ENCODE results near the gene GOLGA6A.

GOLGA6A gene

DNA sequence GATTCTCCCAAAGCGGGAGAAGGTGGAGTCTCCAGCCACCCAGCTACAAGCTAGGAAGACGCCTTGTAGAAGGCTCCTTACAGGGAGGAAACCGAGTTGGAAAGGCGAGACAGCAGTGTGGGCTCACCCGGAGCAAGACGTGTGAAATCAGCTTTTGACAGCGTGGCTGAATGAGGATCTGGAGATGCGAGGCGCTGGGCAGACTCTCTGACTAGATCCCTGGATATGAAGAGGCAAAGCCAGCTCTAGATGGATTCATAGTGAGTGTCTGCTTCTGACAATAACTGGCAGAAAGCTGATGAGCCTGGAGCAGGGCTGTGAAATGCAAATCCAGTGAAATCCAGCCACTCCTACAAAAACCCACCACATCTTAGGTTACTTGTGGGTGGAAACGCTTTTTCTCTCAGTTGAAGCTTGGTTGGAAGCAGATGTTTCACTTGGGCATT is 41.0 kb downstream of the GOLGA6A start:
- ChIA-PET POLR2A (no interaction called here), CTCF (interaction anchor here (1.2 to 12.3 kb wide), 4 partner anchors 11 to 281 kb away, joined by 3 to 123 read pairs (median 4); no protein-coding TSS in a partner anchor)
- TF ChIP-seq, protein P1, sequence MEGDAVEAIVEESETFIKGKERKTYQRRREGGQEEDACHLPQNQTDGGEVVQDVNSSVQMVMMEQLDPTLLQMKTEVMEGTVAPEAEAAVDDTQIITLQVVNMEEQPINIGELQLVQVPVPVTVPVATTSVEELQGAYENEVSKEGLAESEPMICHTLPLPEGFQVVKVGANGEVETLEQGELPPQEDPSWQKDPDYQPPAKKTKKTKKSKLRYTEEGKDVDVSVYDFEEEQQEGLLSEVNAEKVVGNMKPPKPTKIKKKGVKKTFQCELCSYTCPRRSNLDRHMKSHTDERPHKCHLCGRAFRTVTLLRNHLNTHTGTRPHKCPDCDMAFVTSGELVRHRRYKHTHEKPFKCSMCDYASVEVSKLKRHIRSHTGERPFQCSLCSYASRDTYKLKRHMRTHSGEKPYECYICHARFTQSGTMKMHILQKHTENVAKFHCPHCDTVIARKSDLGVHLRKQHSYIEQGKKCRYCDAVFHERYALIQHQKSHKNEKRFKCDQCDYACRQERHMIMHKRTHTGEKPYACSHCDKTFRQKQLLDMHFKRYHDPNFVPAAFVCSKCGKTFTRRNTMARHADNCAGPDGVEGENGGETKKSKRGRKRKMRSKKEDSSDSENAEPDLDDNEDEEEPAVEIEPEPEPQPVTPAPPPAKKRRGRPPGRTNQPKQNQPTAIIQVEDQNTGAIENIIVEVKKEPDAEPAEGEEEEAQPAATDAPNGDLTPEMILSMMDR (IDR thresholded peaks at IDR 0.05; ENCODE audit: control extremely low read depth, extremely low read depth, low read depth, missing control alignments) = no peak
- DNase-seq (ENCODE audit: extremely low spot score) = no peak

DNA sequence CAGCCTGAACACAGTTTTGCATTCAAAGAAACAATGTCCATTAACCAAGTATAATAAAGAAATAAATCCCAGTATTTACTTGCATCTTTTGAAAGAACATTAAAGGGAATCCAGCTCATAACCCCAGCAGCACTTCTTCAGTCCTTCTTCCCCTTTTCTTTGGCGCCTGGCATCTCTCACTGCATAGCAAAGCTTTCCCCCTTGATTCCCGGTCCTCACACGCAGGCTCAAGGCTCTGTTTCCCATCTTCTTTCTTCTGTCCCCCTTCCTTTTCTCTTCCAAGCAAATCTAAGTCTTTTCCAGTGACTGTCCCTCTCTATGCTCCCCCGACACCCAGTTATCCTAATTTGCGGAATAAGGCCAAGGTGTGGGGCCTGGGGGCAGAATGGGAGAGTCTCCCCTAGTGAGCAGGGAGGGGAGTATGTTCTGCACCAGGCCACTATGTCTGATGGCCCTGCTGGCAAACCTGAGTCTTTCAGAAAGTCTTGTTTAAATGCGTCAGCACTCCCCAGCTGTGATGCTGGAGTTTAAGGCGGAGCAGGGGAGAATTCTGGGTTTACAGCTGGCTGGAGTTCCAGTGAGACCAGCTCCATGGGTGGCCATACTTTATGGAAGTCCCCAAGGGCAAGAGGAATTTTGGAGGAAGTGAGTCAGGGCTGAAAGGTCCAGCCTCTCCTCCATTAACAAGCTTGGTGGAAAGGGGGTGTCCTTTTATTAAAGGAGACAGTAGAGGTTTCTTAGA is 42.1 kb downstream of the GOLGA6A start:
- CTCF ChIA-PET = interaction anchor here (1.4 to 12.3 kb wide), 3 partner anchors 12 to 91 kb away, joined by 3 to 123 read pairs (median 6); no protein-coding TSS in a partner anchor
- no peak for DNase-seq (ENCODE audit: extremely low spot score)
- POLR2A ChIA-PET = interaction anchor here (0.6 kb wide), 1 partner anchor 249 kb away, joined by 3 read pairs; no protein-coding TSS in a partner anchor
- TF ChIP-seq, protein P1 (IDR thresholded peaks at IDR 0.05; ENCODE audit: control extremely low read depth, extremely low read depth, low read depth, missing control alignments) = no peak

DNA sequence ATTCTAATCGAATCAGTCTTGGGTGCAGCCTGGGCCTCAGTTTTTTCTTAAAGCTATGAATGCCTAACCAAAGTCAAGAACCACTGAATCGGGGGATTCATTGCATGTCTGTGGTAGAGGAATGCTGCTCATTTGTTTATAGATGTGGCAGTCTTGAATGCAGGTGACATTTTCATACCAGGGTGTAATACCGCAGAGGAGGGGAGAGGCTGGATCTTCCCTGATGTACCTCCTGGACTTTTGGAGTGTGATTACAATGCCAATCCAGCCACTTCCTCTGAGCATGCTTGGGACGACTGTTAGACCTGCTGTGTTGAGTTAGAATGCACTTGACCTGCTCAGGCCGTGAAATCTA is 42.7 kb downstream of the GOLGA6A start:
- ChIA-PET CTCF (interaction anchor here (1.8 to 12.3 kb wide), 2 partner anchors 12 to 67 kb away, joined by 6 to 123 read pairs; no protein-coding TSS in a partner anchor), POLR2A (no interaction called here)
- TF ChIP-seq, protein P1 (IDR thresholded peaks at IDR 0.05; ENCODE audit: control extremely low read depth, extremely low read depth, low read depth, missing control alignments) = no peak
- no peak for DNase-seq (ENCODE audit: extremely low spot score)

DNA sequence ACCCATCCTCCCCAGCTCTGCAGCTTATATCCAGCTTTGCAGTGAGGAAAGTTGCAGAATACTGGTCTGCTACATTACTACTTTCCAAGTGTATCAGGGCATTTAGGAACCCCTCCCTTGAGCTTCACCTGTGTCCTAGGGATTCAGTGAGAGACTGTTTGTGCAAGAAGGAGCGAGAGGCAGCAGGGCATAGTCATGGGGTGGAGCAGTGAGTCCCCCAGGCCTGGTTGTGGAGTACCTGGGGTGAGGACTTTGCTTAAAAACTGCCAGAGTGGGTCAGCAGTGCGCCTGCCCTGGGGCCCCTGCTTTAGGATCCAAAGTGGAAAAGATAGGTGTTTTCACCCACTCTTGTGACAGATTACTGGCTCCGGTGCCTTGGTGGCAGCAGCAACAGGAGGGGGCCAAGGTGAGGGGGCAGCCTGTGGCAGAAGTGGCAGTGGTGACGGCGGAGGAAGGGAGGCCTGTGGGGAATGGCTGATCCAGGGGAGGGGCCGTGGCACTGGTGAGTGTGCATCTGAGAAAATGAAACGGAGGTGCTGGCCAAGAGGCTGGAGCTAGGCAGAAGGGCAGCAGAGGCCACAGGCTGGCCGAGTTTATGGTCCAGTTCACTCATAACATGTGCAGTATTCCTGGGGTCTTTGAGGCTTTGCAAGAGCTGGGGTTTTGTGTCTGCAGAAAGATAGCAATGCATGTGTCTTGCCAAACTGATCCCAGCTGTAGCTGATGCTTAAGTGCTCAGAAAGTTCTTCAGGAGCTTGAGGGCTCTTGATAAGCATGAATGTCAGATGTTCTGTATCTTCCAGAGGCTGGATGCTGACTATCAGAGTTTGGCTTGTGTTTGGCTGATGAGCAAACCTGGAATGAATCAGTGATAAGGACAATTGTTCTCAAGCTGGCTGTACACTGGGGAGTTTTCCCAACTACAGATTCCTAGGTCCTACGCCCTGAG is 43.4 kb downstream of the GOLGA6A start:
- DNase-seq (ENCODE audit: extremely low spot score) = no peak
- CTCF ChIA-PET = interaction anchor here (1.8 to 12.3 kb wide), 4 partner anchors 12 to 67 kb away, joined by 6 to 123 read pairs (median 20); no protein-coding TSS in a partner anchor
- POLR2A ChIA-PET = no interaction called here
- TF ChIP-seq, protein P1 (IDR thresholded peaks at IDR 0.05; ENCODE audit: control extremely low read depth, extremely low read depth, low read depth, missing control alignments) = no peak

DNA sequence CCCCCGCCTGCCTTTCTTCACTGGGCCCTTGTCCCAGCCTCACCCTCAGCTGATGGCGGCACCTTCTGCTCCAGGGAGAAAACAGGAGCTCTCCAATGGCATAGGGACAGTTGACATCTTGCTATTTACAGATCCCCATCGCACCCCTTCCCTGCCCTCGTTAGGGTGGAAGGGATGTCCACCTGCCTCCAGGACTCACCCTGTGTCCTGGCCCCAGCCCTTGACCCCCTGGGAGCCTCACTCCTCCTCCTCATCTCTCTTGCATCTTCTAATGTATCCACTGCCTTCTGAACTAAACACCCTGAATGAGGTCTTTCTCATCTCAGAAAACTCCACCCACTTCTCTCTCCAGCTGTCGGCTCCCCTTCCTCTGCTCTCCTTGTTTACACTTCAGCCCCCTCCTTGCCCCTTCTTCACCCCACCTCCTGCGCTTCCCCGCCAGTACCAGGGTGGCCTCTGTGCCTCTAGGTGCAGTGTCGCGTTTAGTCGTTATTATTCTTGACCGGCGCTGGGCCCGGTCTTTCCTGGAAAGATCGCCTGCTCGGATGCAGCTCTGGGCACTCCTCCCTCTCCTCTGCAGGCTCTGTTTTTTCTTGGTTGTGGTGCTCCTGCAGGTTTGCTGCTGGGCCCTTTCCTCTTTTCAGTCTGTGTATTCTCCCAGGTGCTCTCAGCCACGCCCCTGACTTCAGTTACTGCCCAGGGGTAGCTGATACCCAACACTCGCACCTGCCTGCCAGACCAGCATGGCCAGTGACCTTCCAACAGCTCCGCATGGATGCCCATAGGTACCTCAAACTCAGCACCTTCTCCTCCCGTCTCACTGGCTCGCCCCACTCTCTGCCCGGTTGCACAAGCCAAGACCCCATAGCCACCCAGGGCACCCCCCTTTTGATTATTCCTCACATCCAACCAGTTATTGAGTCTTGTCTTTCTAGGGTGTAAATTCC is 44.9 kb downstream of the GOLGA6A start:
- ChIA-PET CTCF (interaction anchor here (1.5 to 12.3 kb wide), 4 partner anchors 10 to 270 kb away, joined by 3 to 123 read pairs (median 20); no protein-coding TSS in a partner anchor), POLR2A (no interaction called here)
- TF ChIP-seq, protein P1 (IDR thresholded peaks at IDR 0.05; ENCODE audit: control extremely low read depth, extremely low read depth, low read depth, missing control alignments) = no peak

More for the DNA sequence above, 44.9 kb downstream of the GOLGA6A start:
- no peak for DNase-seq (ENCODE audit: extremely low spot score)

All from GM10248 (cell line).